Gastroesophageal sphincter (tissue), 4 donors: ENCODE measurements around the gene ZFAND6. TPM values are rescaled to one million over a fixed set of nuclear protein-coding genes. Genes with fewer than 3 reads are reported as not detected.

Experiments used
- ATAC-seq: fragments of 150-250 bp; one replicate; pipeline ENCODE4 v1.9.1; 2016; ENCODE audit warnings: mild to moderate bottlenecking, moderate library complexity
- H3K27ac ChIP-seq, 4 donors: fragments of 200-600 bp; sonication (generic) in 3 of 4; 1 replicate in 3 of 4; 2 replicates in 1 of 4; pipeline ENCODE4 v1.5.1; 2016 to 2019
- H3K27me3 ChIP-seq: fragments of 200-600 bp; sonication (generic); one replicate; pipeline ENCODE4 v1.5.1; 2019
- H3K36me3 ChIP-seq, 2 donors: fragments of 200-600 bp; sonication (generic); one replicate each; pipeline ENCODE4 v1.5.1; 2019; ENCODE audit warnings: control low read depth in 1 of 2
- H3K4me1 ChIP-seq, 3 donors: fragments of 200-600 bp; sonication (generic); 1 replicate in 2 of 3; 2 replicates in 1 of 3; pipeline ENCODE4 v1.5.1; 2016 to 2019; ENCODE audit warnings: control low read depth in 2 of 3
- H3K4me3 ChIP-seq, 2 donors: fragments of 200-600 bp; sonication (generic); one replicate each; pipeline ENCODE4 v1.5.1; 2019; ENCODE audit warnings: mild to moderate bottlenecking in 1 of 2, moderate library complexity in 1 of 2
- H3K9me3 ChIP-seq, 3 donors: fragments of 200-600 bp; sonication (generic); one replicate each; pipeline ENCODE4 v1.5.1; 2017 to 2019; ENCODE audit warnings: control low read depth in 2 of 3
- CTCF ChIP-seq, 4 experiments: fragments of 200-600 bp in 2 of 4; fragments of 450-650 bp in 2 of 4; sonication (generic) in 1 of 4; IDR thresholded peaks; one replicate each; pipeline ENCODE4 v1.5.1; 2017 to 2019; ENCODE audit warnings: antibody characterized with exemption in 4 of 4, mild to moderate bottlenecking in 2 of 4, moderate library complexity in 2 of 4
- EP300 ChIP-seq: sonication (generic); formaldehyde crosslinking; IDR thresholded peaks from one replicate; pipeline ENCODE4 v1.6.1; 2017; ENCODE audit warnings: antibody characterized with exemption, mild to moderate bottlenecking
- POLR2A ChIP-seq, 2 donors: fragments of 450-650 bp; IDR thresholded peaks; one replicate each; pipeline ENCODE4 v1.6.1; 2017; ENCODE audit warnings: antibody characterized with exemption in 2 of 2, mild to moderate bottlenecking in 2 of 2, moderate library complexity in 1 of 2
- POLR2AphosphoS5 ChIP-seq: sonication (generic); formaldehyde crosslinking; IDR thresholded peaks from one replicate; pipeline ENCODE4 v1.6.1; 2017; ENCODE audit warnings: antibody characterized with exemption
- WGBS, 2 donors: methylation state at CpG; one replicate each; pipeline ENCODE4 v1.1.5; 2018; ENCODE audit warnings: low coverage in 1 of 2; 5-methylcytosine and 5-hydroxymethylcytosine counted together
- small RNA-seq, 4 donors: library from RNA; depleted of rRNA; stranded (forward); fragments of <200 nt; gene quantifications; one replicate each; pipeline ENCODE3, GENCODE V24; 2016
- total RNA-seq, 4 donors: library from RNA; depleted of rRNA; stranded (reverse); fragments of >200 nt; gene quantifications; one replicate each; pipeline ENCODE4 v1.1.0, GENCODE V29; 2016

Gene ZFAND6
- total RNA-seq, 4 donors from 2014 or later: 95.6 to 137 (median 131) TPM

GRCh38 chr15:80186066-80186465 is 126.6 kb downstream of the ZFAND6 start:
- peaks cover 0 to 74% of the 10 kb centered on the region in 2 donors for H3K36me3 ChIP-seq
- no peaks in the 10 kb centered on the region for H3K4me1 ChIP-seq
- H3K27ac ChIP-seq: no peak overlapping the region
- no peak overlapping the region for H3K4me3 ChIP-seq
- H3K9me3 ChIP-seq: no peaks in the 10 kb centered on the region
- WGBS, 2 donors: 80% methylated on average over 2 of the region's 7 CpGs; no CpG with 5 or more reads in 1 of the 2 donors
- no peak for ATAC-seq
- no peaks in the 10 kb centered on the region for H3K27me3 ChIP-seq
- TF ChIP-seq EP300 (no peak), POLR2A (IDR thresholded peaks at IDR 0.05) (no peak), POLR2AphosphoS5 (no peak), CTCF (IDR thresholded peaks at IDR 0.05) (no peak)

GRCh38 chr15:80186597-80186996 is 127.1 kb downstream of the ZFAND6 start:
- no peak overlapping the region for H3K27ac ChIP-seq
- H3K36me3 ChIP-seq: peaks cover 0 to 69% of the 10 kb centered on the region in 2 donors
- H3K4me1 ChIP-seq: no peaks in the 10 kb centered on the region
- TF ChIP-seq CTCF (IDR thresholded peaks at IDR 0.05) (no peak), EP300 (no peak), POLR2A (IDR thresholded peaks at IDR 0.05) (no peak), POLR2AphosphoS5 (no peak)
- H3K4me3 ChIP-seq: no peak overlapping the region
- WGBS, 2 donors: no CpG with 5 or more reads among the region's 1 CpG
- H3K27me3 ChIP-seq: no peaks in the 10 kb centered on the region
- no peaks in the 10 kb centered on the region for H3K9me3 ChIP-seq
- no peak for ATAC-seq

Small RNA genes lying within 50 kb of the gene (small RNA-seq; reads per million reads assigned to genes)
- gene RF00017: 0 reads per million in 4 donors

Other genes starting within 250 kb of the ZFAND6 start
- 10 to 100 TPM in 2 of 4 donors, 1 to 10 TPM in 2; 7.9 to 12.8 (median 11.0) TPM for gene MTHFS, start 162.7 kb upstream of the ZFAND6 start, total RNA-seq
- 10 to 100 TPM in 1 of 4 donors, under 1 TPM in 1, not detected in 2; 0.62 to 13.3 TPM for gene BCL2A1, start 88.5 kb upstream of the ZFAND6 start, total RNA-seq
- 10 to 100 TPM in 2 of 4 donors, 1 to 10 TPM in 2; 7.9 to 26.0 (median 10.1) TPM for gene FAH, start 93.3 kb downstream of the ZFAND6 start, total RNA-seq
- under 1 TPM; 0.27 to 0.85 (median 0.75) TPM for gene CTXND1, start 192.5 kb downstream of the ZFAND6 start, total RNA-seq